Measurements from ENCODE around the gene TMEM258. TPM values are rescaled to one million over a fixed set of nuclear protein-coding genes. Genes with fewer than 3 reads are reported as not detected.

The TMEM258 gene
- total and polyA plus RNA-seq, 9 of the 15 experiments (the other 6 are each of a cell fraction or from before 2014, with no cell fraction given), result 97.2 to 856 (median 231) TPM

DNA sequence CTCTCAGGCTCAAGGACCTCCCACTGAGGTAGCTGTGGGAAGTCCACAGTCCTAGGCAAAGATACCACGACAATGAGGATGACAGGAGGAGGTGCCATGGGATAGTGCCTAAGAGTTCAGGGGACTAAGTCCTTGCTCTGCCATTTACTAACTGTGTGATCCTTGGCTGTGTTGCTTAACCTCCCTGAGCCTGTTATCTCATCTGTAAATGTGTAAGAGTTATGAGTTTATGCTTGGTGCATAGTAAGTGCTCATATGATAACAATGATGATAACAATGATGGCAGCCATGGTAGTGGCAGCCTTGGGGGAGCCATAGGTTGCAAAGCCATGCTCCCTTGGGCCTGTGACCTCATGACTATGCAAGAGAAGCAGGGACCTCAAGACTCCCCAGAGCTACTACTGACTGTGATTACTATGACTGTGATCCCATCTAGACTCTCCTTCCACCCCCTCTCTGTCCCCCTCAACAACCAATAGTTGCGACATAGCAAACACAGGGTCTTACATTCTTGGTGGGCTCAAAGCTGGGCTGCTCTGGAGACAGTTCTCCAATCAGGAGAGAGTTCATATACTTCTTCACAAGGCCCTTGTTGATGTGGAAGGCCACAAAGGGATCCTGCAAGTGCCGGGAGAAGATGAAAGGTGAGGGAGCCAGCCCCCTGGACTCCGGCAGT, 20.5 kb upstream of the TMEM258 start (continued):
- no peak for TF ChIP-seq PATZ1 (CRISPR knock-in tag; IDR thresholded peaks at IDR 0.05; ENCODE audit: borderline replicate concordance)
- no peak for TF ChIP-seq ZNF347 (CRISPR knock-in tag; IDR thresholded peaks at IDR 0.05; ENCODE audit: low read depth)
- no peak for TF ChIP-seq TRIM28 (IDR thresholded peaks at IDR 0.05)
- TF ChIP-seq CBX2 (IDR thresholded peaks at IDR 0.05; ENCODE audit: insufficient read depth, low read length, poor library complexity, severe bottlenecking), result no peak
- TF ChIP-seq, protein P1, sequence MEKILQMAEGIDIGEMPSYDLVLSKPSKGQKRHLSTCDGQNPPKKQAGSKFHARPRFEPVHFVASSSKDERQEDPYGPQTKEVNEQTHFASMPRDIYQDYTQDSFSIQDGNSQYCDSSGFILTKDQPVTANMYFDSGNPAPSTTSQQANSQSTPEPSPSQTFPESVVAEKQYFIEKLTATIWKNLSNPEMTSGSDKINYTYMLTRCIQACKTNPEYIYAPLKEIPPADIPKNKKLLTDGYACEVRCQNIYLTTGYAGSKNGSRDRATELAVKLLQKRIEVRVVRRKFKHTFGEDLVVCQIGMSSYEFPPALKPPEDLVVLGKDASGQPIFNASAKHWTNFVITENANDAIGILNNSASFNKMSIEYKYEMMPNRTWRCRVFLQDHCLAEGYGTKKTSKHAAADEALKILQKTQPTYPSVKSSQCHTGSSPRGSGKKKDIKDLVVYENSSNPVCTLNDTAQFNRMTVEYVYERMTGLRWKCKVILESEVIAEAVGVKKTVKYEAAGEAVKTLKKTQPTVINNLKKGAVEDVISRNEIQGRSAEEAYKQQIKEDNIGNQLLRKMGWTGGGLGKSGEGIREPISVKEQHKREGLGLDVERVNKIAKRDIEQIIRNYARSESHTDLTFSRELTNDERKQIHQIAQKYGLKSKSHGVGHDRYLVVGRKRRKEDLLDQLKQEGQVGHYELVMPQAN (IDR thresholded peaks at IDR 0.05; ENCODE audit: borderline replicate concordance), result no peak
- no peak for TF ChIP-seq SRSF1 (IDR thresholded peaks at IDR 0.05; ENCODE audit: low read depth, low read length)
- no peak for TF ChIP-seq AFF1 (IDR thresholded peaks at IDR 0.05; ENCODE audit: low read depth in 1 of 2, partially characterized antibody in 2 of 2)
- no peak for TF ChIP-seq ZNF609 (CRISPR knock-in tag; IDR thresholded peaks at IDR 0.05; ENCODE audit: borderline replicate concordance)
- no peak for TF ChIP-seq XRCC4 (IDR thresholded peaks at IDR 0.05; ENCODE audit: extremely low read depth, insufficient read depth, insufficient read length)
- TF ChIP-seq FOXP1 (CRISPR knock-in tag; IDR thresholded peaks at IDR 0.05), result no peak
- TF ChIP-seq MYC (IDR thresholded peaks at IDR 0.05; ENCODE audit: low read depth, low read length), result no peak
- no peak for TF ChIP-seq MYC (CRISPR knock-in tag; IDR thresholded peaks at IDR 0.05; ENCODE audit: borderline replicate concordance, low read depth)
- TF ChIP-seq ZFP1 (CRISPR knock-in tag; IDR thresholded peaks at IDR 0.05), result no peak
- TF ChIP-seq ZNF23 (CRISPR knock-in tag; IDR thresholded peaks at IDR 0.05), result no peak

Data from K562 (cell line).